Measurements from ENCODE around the gene HAUS3. TPM values are rescaled to one million over a fixed set of nuclear protein-coding genes. Genes with fewer than 3 reads are reported as not detected.

Gene HAUS3
- total RNA-seq, 1 experiment from 2014 or later: 17.3 TPM

DNA sequence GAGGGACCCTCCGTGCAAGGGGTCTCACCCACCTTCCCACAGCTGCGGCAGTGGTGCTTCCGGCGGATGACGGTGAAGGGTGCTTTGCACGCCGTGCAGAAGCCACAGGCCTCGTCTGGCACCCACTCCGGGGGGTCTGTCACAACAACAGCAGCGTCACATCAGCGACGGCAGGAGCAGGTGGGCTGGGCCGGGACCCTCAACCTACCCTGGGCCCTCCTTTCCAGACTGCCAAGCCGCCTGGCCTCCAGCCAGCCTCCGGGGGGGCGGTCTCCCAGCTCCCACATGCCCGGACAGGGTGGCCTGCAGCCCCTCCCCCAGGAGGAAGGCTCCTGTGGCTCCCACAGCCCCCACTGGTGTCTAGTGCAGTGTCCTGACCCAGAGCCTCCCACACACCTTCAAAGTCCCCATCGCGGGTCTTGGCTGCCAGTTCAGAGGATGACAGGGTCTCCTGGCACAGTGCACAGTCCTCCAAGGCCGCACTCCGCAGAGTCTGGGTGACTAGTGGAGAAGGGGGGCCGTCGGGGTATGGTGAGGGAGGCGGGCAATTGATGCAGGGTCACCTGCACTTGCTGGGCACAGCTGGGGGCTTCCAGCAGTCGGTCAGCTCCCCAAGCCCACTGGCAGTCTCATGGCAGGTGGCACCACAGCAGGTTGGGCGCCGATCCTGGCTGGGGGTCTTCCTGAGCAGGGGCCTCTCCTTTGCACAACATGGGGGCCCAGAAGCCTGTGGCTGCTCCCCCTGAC lies 29.5 kb upstream of the HAUS3 start (continued):
- TF ChIP-seq, protein P1, sequence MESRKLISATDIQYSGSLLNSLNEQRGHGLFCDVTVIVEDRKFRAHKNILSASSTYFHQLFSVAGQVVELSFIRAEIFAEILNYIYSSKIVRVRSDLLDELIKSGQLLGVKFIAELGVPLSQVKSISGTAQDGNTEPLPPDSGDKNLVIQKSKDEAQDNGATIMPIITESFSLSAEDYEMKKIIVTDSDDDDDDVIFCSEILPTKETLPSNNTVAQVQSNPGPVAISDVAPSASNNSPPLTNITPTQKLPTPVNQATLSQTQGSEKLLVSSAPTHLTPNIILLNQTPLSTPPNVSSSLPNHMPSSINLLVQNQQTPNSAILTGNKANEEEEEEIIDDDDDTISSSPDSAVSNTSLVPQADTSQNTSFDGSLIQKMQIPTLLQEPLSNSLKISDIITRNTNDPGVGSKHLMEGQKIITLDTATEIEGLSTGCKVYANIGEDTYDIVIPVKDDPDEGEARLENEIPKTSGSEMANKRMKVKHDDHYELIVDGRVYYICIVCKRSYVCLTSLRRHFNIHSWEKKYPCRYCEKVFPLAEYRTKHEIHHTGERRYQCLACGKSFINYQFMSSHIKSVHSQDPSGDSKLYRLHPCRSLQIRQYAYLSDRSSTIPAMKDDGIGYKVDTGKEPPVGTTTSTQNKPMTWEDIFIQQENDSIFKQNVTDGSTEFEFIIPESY (IDR thresholded peaks at IDR 0.05; ENCODE audit: extremely low read depth, insufficient replicate concordance, low read length): no peak
- TF ChIP-seq, protein P2, sequence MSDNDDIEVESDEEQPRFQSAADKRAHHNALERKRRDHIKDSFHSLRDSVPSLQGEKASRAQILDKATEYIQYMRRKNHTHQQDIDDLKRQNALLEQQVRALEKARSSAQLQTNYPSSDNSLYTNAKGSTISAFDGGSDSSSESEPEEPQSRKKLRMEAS (IDR thresholded peaks at IDR 0.05): no peak
- TF ChIP-seq CBX3 (IDR thresholded peaks at IDR 0.05; ENCODE audit: low read depth): no peak
- no peak for TF ChIP-seq ZNF274 (IDR thresholded peaks at IDR 0.05; ENCODE audit: low read depth, low read length)
- no peak for TF ChIP-seq SP1 (IDR thresholded peaks at IDR 0.05; ENCODE audit: low read depth)
- no peak for TF ChIP-seq RAD21 (IDR thresholded peaks at IDR 0.05; ENCODE audit: low read depth)

DNA sequence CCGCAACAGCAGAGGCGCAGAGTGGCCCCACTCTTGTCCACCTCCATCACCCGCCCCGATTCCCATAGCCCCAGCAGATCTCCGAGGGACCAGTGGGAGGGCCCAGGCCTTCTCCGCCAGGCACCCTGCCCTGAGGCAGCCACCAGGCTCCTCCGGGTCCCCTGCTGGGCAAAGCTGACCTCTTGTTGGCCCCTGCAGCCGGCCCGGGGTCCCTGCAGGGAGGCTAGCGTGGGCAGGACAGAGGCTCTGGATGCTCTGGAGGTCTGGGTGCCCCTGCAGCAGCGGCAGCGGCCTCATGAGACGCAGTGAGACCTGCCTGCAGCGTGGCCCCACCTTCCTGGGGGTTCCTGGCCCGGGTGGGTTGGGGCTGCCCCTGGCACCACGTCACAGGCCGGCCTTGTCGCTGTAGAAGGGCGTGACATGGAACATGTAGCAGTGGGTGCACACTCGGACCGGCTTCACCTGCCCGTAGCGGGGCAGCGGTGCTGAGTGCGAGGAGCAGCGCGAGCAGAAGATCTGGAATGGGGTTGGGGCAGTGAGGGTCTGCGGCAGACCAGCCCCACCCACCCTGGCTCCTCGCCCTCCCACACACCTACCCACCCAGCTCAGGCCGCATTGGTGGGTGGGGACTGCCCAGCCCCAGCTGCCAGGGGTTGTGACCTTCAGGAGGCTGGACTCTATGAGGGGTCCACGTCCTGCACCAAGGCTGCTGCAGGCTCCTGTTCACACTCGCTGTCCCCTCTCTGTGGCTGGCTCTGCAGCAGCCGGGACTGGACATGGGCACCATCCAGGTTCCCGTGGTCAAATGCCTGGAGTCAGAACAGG lies 28.6 kb upstream of the HAUS3 start:
- intact Hi-C loops (cut with micrococcal nuclease): no loop called here
- no peaks in the 10 kb centered on the region for H3K36me3 ChIP-seq (ENCODE audit: control insufficient read depth in 1 of 2, insufficient read depth in 2 of 2, low read length in 2 of 2)
- H3K79me2 ChIP-seq (ENCODE audit: insufficient read depth, low read length): no peaks in the 10 kb centered on the region
- H3K4me2 ChIP-seq (ENCODE audit: low read length): no peak overlapping the region
- no peaks in the 10 kb centered on the region for H4K20me1 ChIP-seq (ENCODE audit: insufficient read depth)
- ChIA-PET CTCF (no interaction called here), RAD21 (ENCODE audit: low non-redundant PET in 1 of 2, low total read pairs in 2 of 2, uncharacterized antibody in 2 of 2, unreplicated experiment in 2 of 2) (no interaction called here), POLR2A (no interaction called here)
- ATAC-seq (no peak), DNase-seq (ENCODE audit: low read depth, low spot score) (no peak)
- H2AFZ ChIP-seq (ENCODE audit: low read depth, low read length, poor library complexity, severe bottlenecking): no peak overlapping the region
- no peak overlapping the region for H3K9ac ChIP-seq (ENCODE audit: low read length)
- H3K9me3 ChIP-seq (ENCODE audit: control insufficient read depth in 1 of 2, insufficient read depth in 1 of 2, low read depth in 1 of 2, low read length in 2 of 2): no peaks in the 10 kb centered on the region
- H3K27me3 ChIP-seq (ENCODE audit: insufficient read depth, low read length): no peaks in the 10 kb centered on the region
- H3K9me2 ChIP-seq (ENCODE audit: insufficient read depth): no peaks in the 10 kb centered on the region
- TF ChIP-seq ELF1 (IDR thresholded peaks at IDR 0.05; ENCODE audit: borderline replicate concordance, low read depth) (no peak), YY1 (IDR thresholded peaks at IDR 0.05; ENCODE audit: extremely low read depth, insufficient replicate concordance, low read depth, low read length) (no peak), ZNF274 (IDR thresholded peaks at IDR 0.05; ENCODE audit: low read depth, low read length) (no peak), RAD21 (IDR thresholded peaks at IDR 0.05; ENCODE audit: low read depth) (no peak), ZFX (IDR thresholded peaks at IDR 0.05) (no peak), EGR1 (IDR thresholded peaks at IDR 0.05; ENCODE audit: low read depth) (no peak), TCF7L2 (IDR thresholded peaks at IDR 0.05; ENCODE audit: borderline replicate concordance, extremely low read depth, insufficient read depth, insufficient read length) (no peak), SIN3A (IDR thresholded peaks at IDR 0.05; ENCODE audit: low read depth) (no peak), SP1 (IDR thresholded peaks at IDR 0.05; ENCODE audit: low read depth) (no peak)
- TF ChIP-seq, protein P3, sequence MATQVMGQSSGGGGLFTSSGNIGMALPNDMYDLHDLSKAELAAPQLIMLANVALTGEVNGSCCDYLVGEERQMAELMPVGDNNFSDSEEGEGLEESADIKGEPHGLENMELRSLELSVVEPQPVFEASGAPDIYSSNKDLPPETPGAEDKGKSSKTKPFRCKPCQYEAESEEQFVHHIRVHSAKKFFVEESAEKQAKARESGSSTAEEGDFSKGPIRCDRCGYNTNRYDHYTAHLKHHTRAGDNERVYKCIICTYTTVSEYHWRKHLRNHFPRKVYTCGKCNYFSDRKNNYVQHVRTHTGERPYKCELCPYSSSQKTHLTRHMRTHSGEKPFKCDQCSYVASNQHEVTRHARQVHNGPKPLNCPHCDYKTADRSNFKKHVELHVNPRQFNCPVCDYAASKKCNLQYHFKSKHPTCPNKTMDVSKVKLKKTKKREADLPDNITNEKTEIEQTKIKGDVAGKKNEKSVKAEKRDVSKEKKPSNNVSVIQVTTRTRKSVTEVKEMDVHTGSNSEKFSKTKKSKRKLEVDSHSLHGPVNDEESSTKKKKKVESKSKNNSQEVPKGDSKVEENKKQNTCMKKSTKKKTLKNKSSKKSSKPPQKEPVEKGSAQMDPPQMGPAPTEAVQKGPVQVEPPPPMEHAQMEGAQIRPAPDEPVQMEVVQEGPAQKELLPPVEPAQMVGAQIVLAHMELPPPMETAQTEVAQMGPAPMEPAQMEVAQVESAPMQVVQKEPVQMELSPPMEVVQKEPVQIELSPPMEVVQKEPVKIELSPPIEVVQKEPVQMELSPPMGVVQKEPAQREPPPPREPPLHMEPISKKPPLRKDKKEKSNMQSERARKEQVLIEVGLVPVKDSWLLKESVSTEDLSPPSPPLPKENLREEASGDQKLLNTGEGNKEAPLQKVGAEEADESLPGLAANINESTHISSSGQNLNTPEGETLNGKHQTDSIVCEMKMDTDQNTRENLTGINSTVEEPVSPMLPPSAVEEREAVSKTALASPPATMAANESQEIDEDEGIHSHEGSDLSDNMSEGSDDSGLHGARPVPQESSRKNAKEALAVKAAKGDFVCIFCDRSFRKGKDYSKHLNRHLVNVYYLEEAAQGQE (IDR thresholded peaks at IDR 0.05; ENCODE audit: low read depth): no peak
- TF ChIP-seq, protein P1 (IDR thresholded peaks at IDR 0.05; ENCODE audit: extremely low read depth, insufficient replicate concordance, low read length): no peak
- BruUV-seq (replicated peaks): no TSS peak
- no peak overlapping the region for H3K4me3 ChIP-seq (replicated peaks in 1 of 2; ENCODE audit: low read depth in 1 of 2, low read length in 2 of 2)
- H3K27ac ChIP-seq (ENCODE audit: low read depth, low read length): no peak overlapping the region
- no peaks in the 10 kb centered on the region for H3K4me1 ChIP-seq (ENCODE audit: control insufficient read depth in 1 of 2, insufficient read depth in 2 of 2, low read length in 2 of 2)
